B cell (primary cell): ENCODE data around the gene NFIB.

Source experiments
- CTCF ChIP-seq: fragments of 200-600 bp; IDR thresholded peaks from one replicate; pipeline ENCODE4 v1.8.0; 2022; ENCODE audit warnings: antibody characterized with exemption, mild to moderate bottlenecking
- EZH2 ChIP-seq: IDR thresholded peaks from 2 replicates; pipeline ENCODE4 v1.6.1; 2012; ENCODE audit warnings: borderline replicate concordance, low read depth, mild to moderate bottlenecking, moderate library complexity, low read length; ENCODE audit not compliant: insufficient read depth, poor library complexity, severe bottlenecking

GRCh38 chr9:14140096-14140697 is 173.7 kb downstream of the NFIB start:
- TF ChIP-seq CTCF = no peak
- no peak for TF ChIP-seq EZH2
